ENCODE results near the gene CELA1. TPM values are rescaled to one million over a fixed set of nuclear protein-coding genes. Genes with fewer than 3 reads are reported as not detected.

The CELA1 gene
- total RNA-seq, 2 experiments from 2014 or later: not detected

DNA sequence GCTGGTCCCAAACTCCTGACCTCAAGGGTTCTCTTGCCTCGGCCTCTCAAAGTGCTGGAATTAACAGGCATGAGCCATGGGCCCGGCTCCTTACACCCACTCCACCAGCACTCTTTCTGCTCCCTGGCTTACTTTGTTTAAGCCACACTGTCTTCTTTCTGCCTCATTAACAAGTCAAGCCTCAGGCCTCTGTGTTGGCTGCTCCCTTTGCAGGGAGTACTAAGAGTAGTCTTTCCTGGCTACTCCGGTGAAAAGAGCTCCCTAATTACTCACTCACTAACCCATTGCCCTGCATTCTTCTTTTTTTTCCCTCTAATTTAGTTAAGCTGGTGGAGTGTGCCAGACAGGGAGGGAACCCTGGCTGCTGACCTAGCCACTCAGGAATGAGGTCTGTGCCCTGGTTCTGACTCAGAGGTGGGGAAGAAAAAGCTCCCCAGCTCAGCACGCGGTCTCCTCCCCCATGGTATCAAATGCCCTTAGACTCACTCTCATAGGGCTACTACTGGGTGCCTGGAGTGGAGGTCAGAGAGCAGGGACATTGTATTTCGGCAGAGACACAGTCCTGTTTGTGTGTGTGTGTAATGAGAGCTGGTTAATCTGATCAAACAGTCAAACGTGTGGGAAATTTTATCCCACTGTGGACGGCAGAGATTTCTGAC lies 24.9 kb upstream of the CELA1 start:
- CTCF ChIA-PET: interaction anchor here (0.6 to 1.8 kb wide), 8 partner anchors 9 to 899 kb away, joined by 3 to 6 read pairs (median 4); no protein-coding TSS in a partner anchor
- no peak overlapping the region for H3K4me3 Mint-ChIP-seq

DNA sequence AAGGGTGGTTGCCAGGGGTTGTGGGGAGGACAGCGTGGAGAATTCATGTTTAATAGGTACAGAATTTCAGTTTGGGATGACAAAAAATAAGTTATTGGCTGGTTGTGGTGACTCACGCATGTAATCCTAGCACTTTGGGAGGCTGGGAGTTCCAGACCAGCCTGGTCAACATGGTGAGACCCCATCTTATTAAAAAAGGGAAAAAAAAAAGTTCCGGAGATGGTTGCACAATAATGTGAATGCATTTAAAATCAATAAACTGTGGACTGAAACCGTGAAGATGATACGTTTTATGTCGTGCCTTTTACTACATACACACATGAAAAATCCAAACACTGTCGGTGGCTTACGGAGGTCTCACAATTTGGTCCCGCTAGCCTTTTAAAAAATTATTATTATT lies 24.2 kb upstream of the CELA1 start:
- ChIA-PET CTCF (interaction anchor here (0.6 kb wide), 1 partner anchor 899 kb away, joined by 5 read pairs; no protein-coding TSS in a partner anchor), POLR2A (no interaction called here)
- Mint-ChIP-seq H3K27me3 (peaks cover 2% of the 10 kb centered on the region), H3K4me1 (peaks cover 65% of the 10 kb centered on the region), H3K36me3 (ENCODE audit: low read depth) (peaks cover 49% of the 10 kb centered on the region), H3K27ac (no peak overlapping the region), H3K9me3 (no peaks in the 10 kb centered on the region), H3K4me3 (no peak overlapping the region)
- DNase-seq: no peak

More for the DNA sequence above, 24.9 kb upstream of the CELA1 start:
- POLR2A ChIA-PET: no interaction called here
- H3K36me3 Mint-ChIP-seq (ENCODE audit: low read depth): peaks cover 46% of the 10 kb centered on the region
- H3K27ac Mint-ChIP-seq: no peak overlapping the region
- H3K4me1 Mint-ChIP-seq: peaks cover 58% of the 10 kb centered on the region
- peaks cover 2% of the 10 kb centered on the region for H3K27me3 Mint-ChIP-seq
- no peaks in the 10 kb centered on the region for H3K9me3 Mint-ChIP-seq
- DNase-seq: no peak

DNA sequence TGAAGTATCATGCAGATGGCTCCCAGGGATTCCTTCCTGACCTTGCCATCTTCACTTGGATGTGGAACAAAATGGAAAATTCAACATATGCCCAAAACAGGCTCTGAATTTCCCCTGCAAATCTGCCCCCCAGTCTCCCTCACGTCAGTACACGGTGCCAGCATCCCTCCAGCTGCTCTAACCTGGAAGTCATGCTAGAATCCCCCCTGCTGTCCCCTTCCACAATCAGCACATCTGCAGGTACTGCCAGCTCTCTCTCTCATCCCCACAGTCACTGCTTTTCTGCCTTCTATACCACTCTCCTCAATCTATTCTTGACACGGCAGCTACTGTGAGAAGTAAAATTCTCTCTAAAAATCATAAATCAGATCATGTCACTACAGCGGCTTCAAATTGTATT lies 23.1 kb upstream of the CELA1 start:
- H3K27me3 Mint-ChIP-seq: peaks cover 2% of the 10 kb centered on the region
- H3K9me3 Mint-ChIP-seq: no peaks in the 10 kb centered on the region
- peaks cover 42% of the 10 kb centered on the region for H3K36me3 Mint-ChIP-seq (ENCODE audit: low read depth)
- peaks cover 59% of the 10 kb centered on the region for H3K4me1 Mint-ChIP-seq
- peak overlapping the region; percentile 23 for H3K4me3 Mint-ChIP-seq
- DNase-seq: peak; percentile 10
- ChIA-PET CTCF (interaction anchor here (0.8 to 2.6 kb wide), 11 partner anchors 9 to 100 kb away, joined by 3 to 11 read pairs (median 4); partner anchors contain the start of gene GALNT6), POLR2A (interaction anchor here (0.6 to 0.7 kb wide), 2 partner anchors 29 to 33 kb away, joined by 5 to 6 read pairs; no protein-coding TSS in a partner anchor)
- H3K27ac Mint-ChIP-seq: peak overlapping the region; percentile 78

DNA sequence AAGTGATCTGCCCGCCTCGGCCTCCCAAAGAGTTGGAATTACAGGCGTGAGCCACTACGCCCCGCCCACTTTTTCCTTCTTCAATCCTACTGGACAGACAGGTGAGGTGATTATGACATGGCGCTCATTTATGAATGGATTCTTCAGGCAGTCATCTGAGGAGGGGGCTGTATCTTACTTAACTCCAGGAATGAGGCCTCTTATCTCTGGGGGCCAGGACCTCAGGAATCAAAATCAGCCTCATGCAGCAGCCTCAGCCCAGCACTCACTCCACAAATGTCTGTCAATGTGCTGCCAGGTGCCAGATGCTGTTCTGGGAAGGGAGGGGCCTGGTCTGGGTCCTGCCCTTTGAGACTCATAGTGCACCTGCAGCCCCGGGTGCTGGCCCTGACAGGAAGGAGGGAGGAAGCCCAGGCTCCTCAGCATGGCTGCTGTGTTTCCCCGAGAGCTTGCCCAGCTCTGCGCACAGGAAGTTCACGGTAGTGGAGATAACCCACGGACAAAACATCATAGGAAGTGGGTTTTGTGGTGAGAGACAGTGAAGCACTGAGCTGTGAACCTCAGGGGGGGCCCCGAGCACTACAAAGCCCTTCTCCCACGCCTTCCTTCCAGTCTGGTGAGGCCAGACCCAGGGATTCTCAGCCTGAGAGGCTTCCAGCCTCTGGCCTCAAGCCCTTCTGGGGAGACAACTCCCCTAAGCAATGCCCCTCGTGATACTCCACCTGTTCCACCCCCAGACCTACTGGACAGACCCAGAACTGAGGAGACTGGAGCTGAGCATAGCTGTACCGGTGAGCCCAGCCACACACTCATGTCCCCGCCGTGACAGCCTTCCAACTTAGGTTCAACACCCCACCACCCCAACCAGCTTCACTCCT lies 22.4 kb upstream of the CELA1 start:
- Mint-ChIP-seq H3K4me1 (peaks cover 56% of the 10 kb centered on the region), H3K9me3 (no peaks in the 10 kb centered on the region), H3K27me3 (peaks cover 2% of the 10 kb centered on the region), H3K4me3 (peak overlapping the region; percentile 23), H3K36me3 (ENCODE audit: low read depth) (peaks cover 37% of the 10 kb centered on the region), H3K27ac (peak overlapping the region; percentile 78)
- ChIA-PET CTCF (interaction anchor here (0.8 to 2.6 kb wide), 10 partner anchors 10 to 100 kb away, joined by 3 to 11 read pairs (median 4); partner anchors contain the start of gene GALNT6), POLR2A (interaction anchor here (0.6 kb wide), 1 partner anchor 28 kb away, joined by 5 read pairs; no protein-coding TSS in a partner anchor)
- DNase-seq: peak; percentile 95

DNA sequence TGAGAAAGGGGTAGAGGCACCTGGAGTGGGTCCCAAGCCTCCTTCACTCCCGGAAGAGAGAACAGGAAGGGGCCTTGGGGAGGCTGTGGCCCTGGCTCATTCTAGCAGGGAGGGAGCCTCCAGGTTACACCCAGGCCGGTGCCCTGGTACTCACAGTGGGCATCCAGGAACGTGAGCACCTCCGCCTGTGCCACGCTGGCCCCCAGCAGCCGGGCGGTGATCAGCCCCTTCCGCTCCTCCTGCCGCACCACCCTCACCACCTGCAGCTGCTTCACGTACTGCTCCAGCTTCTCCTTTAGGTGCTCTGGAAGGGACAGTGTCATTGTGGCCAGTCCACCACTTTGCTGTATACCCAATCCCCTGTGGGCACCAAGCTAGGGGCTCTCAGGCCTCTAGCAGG lies 18.8 kb upstream of the CELA1 start:
- no peaks in the 10 kb centered on the region for H3K27me3 Mint-ChIP-seq
- ChIA-PET CTCF (interaction anchor here (0.8 to 2.6 kb wide), 3 partner anchors 11 to 24 kb away, joined by 3 to 13 read pairs (median 7); no protein-coding TSS in a partner anchor), POLR2A (no interaction called here)
- peaks cover 41% of the 10 kb centered on the region for H3K4me1 Mint-ChIP-seq
- H3K27ac Mint-ChIP-seq: no peak overlapping the region
- no peak for DNase-seq
- peaks cover 13% of the 10 kb centered on the region for H3K36me3 Mint-ChIP-seq (ENCODE audit: low read depth)
- no peak overlapping the region for H3K4me3 Mint-ChIP-seq
- H3K9me3 Mint-ChIP-seq: no peaks in the 10 kb centered on the region

DNA sequence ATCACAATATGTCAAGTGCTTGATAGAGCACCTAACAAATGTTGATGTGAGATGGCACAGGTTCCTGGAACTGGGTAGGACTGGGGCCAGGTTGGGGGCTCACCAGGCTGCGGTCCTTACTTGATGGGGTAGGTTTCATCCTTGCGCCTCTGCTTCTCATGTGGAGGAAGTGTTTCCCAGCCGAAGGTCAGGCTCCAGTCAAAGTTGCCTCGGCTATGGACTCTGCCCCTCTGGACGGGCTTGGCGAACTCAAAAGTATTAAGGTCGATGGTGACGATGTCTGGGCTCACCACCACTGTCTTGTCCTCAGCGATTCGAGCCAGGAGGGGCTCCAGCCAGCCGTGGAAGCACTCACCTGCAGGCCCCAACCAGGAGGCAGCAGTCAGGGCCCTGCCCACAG lies 17.5 kb upstream of the CELA1 start:
- POLR2A ChIA-PET: no interaction called here
- Mint-ChIP-seq H3K36me3 (ENCODE audit: low read depth) (peaks cover 11% of the 10 kb centered on the region), H3K27ac (no peak overlapping the region), H3K9me3 (no peaks in the 10 kb centered on the region), H3K4me3 (no peak overlapping the region), H3K4me1 (peaks cover 29% of the 10 kb centered on the region), H3K27me3 (no peaks in the 10 kb centered on the region)
- DNase-seq: no peak
- CTCF ChIA-PET: interaction anchor here (1.2 to 5.4 kb wide), 2 partner anchors 13 to 14 kb away, joined by 3 to 28 read pairs; no protein-coding TSS in a partner anchor

DNA sequence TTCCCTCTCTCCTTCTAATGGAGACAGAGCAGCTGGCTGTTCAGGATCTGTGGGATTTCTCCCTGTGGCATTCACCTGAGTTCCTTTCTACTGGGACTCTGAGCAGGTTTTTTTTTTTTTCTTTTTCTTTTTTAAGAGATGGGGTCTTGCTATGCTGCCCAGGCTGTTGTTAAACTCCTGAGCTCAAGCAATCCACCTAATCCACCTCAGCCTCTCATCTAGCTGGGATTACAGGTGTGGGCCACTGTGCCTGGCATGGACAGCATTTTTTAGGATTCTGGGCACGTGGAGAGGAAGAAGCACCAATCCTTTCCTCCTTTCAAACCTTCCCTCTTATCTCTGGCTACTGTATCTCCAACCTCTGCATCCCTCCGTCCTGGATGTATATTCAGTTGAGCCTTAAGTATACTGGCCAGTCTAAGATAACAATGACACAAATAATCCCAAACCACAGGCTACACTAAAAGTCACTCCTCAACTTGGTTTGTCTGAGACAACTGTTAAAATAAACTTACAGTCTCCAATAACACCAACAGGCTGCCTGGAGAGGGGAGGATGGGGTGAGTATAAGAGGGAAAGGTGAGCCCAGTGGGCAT lies 16.4 kb upstream of the CELA1 start:
- Mint-ChIP-seq H3K9me3 (no peaks in the 10 kb centered on the region), H3K27ac (no peak overlapping the region), H3K36me3 (ENCODE audit: low read depth) (peaks cover 14% of the 10 kb centered on the region), H3K4me3 (no peak overlapping the region), H3K4me1 (peaks cover 18% of the 10 kb centered on the region), H3K27me3 (no peaks in the 10 kb centered on the region)
- no peak for DNase-seq
- ChIA-PET POLR2A (no interaction called here), CTCF (interaction anchor here (0.6 to 5.4 kb wide), 4 partner anchors 9 to 96 kb away, joined by 3 to 28 read pairs (median 5); no protein-coding TSS in a partner anchor)

DNA sequence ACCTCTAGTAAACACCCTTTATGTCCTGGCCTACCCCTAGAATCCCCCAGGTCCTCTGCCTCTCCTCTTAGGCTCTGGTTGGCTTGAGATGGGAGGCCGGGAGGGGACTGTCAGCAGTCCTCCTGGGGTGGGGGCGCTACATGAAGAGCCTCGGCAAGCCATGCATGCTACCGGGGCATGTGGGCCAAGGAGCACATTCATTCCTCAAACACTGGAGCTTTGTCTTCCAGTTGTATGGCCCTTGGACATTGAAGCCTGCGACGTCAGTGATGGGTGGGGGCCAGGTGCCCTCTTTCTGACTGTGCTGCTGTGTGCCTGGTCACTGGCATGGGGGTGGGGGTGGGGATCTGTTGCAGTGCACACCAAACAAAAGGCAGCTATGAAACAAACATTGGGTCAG lies 15.8 kb upstream of the CELA1 start:
- CTCF ChIA-PET: interaction anchor here (0.6 to 5.4 kb wide), 5 partner anchors 10 to 96 kb away, joined by 3 to 28 read pairs (median 4); no protein-coding TSS in a partner anchor

DNA sequence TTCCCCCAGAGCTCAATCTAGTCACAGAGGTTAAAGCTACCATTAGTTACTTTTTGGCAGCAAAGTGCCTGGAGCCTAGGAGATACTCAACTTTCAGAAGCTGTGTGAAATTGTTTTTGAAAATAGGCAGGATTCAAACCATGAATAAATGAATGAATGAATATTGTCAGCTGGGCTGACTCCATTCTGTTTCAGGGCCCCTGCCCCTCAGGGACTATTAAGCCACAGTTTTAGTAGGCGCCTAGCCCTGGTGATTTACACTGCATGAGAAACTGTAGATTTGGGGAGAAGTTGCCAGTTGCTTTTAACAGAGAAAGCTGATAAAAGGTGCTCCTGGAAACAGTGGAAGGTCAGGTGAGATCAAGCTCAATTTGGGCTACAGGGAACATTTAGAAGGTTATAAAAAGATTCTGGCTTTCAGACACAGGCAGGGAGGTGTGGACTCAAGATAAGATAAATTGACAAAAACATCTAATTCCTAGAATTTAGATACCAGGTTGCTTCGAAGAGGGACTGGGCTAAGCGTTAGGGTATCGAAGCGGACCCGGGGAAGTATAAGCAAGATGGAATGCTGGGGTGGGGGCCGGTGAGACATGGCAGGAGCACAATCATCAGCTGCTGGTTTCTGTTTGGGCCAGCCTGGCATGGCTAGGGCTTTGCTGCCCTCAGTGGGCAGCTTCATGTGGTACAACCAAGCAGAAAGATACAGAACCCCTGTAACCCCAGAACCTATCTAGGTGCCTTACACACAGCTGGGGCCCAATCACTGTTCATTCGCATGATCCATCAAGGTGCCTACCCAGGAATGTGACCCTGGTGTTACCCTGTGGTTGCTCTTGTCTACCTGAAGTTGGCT lies 14.9 kb upstream of the CELA1 start:
- Mint-ChIP-seq H3K4me1 (peaks cover 13% of the 10 kb centered on the region), H3K27ac (peak overlapping the region; percentile 74), H3K27me3 (no peaks in the 10 kb centered on the region), H3K4me3 (no peak overlapping the region), H3K9me3 (no peaks in the 10 kb centered on the region), H3K36me3 (ENCODE audit: low read depth) (peaks cover 17% of the 10 kb centered on the region)
- ChIA-PET CTCF (interaction anchor here (1.1 to 5.4 kb wide), 3 partner anchors 10 to 20 kb away, joined by 3 to 28 read pairs (median 6); no protein-coding TSS in a partner anchor), POLR2A (no interaction called here)
- DNase-seq: no peak

More for the DNA sequence above, 15.8 kb upstream of the CELA1 start:
- Mint-ChIP-seq H3K4me1 (peaks cover 13% of the 10 kb centered on the region), H3K27ac (no peak overlapping the region), H3K27me3 (no peaks in the 10 kb centered on the region), H3K9me3 (no peaks in the 10 kb centered on the region), H3K4me3 (no peak overlapping the region), H3K36me3 (ENCODE audit: low read depth) (peaks cover 13% of the 10 kb centered on the region)
- DNase-seq: no peak
- POLR2A ChIA-PET: no interaction called here

DNA sequence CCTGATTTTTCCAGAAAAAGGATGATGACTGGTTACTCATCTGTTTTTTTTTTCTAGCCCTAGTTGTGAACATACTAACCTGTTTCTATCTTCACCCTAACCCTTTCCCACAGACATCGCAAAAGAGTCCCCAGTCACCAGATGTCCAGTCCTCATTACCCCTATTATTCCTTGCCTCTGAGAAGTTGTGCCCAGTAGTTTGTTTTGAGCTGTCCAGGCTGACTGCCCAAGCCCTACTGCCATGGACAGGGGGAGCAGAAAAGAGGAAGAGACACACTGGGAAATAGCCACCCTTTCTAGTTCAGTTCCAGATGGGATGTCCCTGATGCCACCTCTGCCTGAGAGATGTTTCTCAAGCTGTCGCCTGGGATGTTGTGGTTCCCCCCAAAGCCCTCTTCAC lies 13.8 kb upstream of the CELA1 start:
- no peak for DNase-seq
- no peak overlapping the region for H3K4me3 Mint-ChIP-seq
- POLR2A ChIA-PET: no interaction called here
- no peaks in the 10 kb centered on the region for H3K27me3 Mint-ChIP-seq
- peaks cover 17% of the 10 kb centered on the region for H3K36me3 Mint-ChIP-seq (ENCODE audit: low read depth)
- H3K4me1 Mint-ChIP-seq: peaks cover 5% of the 10 kb centered on the region
- CTCF ChIA-PET: interaction anchor here (1.0 to 5.4 kb wide), 5 partner anchors 8 to 31 kb away, joined by 3 to 28 read pairs (median 6); partner anchors contain the start of gene GALNT6
- no peaks in the 10 kb centered on the region for H3K9me3 Mint-ChIP-seq
- no peak overlapping the region for H3K27ac Mint-ChIP-seq

DNA sequence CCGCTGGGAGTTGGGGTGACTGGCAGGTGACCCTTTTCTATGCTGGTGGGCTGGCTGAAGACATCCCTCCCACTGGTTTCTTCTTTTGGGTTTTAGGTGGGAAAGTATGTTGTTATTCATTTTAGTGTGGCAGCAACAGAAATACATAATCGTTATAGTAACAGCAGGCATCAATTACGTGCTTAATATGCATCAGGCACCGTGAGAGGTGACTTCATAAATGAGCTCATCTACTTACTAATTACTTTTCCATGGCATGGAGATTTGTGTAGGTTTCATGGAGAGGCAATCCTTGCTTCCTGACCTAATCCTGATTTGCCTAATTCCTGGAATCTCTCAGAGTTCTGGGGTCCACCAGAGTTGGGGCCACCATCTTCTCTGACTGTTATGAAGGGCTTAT lies 13.4 kb upstream of the CELA1 start:
- Mint-ChIP-seq H3K27ac (no peak overlapping the region), H3K27me3 (no peaks in the 10 kb centered on the region), H3K4me1 (peaks cover 5% of the 10 kb centered on the region), H3K4me3 (no peak overlapping the region), H3K36me3 (ENCODE audit: low read depth) (peaks cover 21% of the 10 kb centered on the region), H3K9me3 (no peaks in the 10 kb centered on the region)
- ChIA-PET CTCF (interaction anchor here (0.7 to 5.4 kb wide), 6 partner anchors 8 to 32 kb away, joined by 3 to 28 read pairs (median 4); partner anchors contain the start of gene GALNT6), POLR2A (no interaction called here)
- no peak for DNase-seq

Measured in activated CD4-positive, alpha-beta T cell treated with anti-CD3 and anti-CD28 coated beads, Interleukin-2, amount 10 ng/mL, durations not matched to agents 7 days and 5 days (primary cell).